ENCODE measurements around the gene MAMDC2. TPM values are rescaled to one million over a fixed set of nuclear protein-coding genes. Genes with fewer than 3 reads are reported as not detected.
"Not testable (repeated sequence)": the region's sequence is repeated elsewhere in the genome, so short reads cannot be mapped to it uniquely, and the experiment has no call there.

MAMDC2 gene
- polyA plus RNA-seq, 1 experiment, result 10.4 TPM

DNA sequence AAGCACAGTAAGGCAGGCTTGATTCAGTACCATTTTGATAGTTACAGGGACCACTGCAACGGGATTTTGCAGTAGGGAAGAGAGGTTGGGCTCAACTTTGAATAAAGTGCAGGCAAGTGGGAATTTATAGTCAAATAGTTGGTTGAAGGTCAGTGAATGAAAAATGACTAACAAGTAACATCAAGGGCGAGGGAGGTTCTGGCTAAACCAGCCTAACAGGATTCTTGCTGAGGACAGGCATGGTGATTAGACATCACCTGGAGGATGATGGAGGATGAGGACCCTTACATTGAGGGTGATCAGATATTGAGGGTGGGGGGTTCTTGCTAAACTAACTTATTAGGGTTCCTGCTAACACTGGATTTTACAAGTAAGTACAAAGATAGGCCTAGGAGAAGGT lies 149.1 kb downstream of the MAMDC2 start:
- no peak for DNase-seq (ENCODE audit: low read depth, low spot score)
- Histone ChIP-seq H3K9me3 (ENCODE audit: control insufficient read depth, insufficient read depth, low read length) (no peaks in the 10 kb centered on the region), H3K27ac (ENCODE audit: low read depth, low read length) (no peak overlapping the region), H3K4me3 (ENCODE audit: low read depth, low read length) (no peak overlapping the region), H3K27me3 (ENCODE audit: control insufficient read depth, insufficient read depth, low read length) (no peaks in the 10 kb centered on the region)
- POLR2A ChIA-PET, result no interaction called here
- CTCF ChIA-PET, result no interaction called here
- TF ChIP-seq, protein P1, sequence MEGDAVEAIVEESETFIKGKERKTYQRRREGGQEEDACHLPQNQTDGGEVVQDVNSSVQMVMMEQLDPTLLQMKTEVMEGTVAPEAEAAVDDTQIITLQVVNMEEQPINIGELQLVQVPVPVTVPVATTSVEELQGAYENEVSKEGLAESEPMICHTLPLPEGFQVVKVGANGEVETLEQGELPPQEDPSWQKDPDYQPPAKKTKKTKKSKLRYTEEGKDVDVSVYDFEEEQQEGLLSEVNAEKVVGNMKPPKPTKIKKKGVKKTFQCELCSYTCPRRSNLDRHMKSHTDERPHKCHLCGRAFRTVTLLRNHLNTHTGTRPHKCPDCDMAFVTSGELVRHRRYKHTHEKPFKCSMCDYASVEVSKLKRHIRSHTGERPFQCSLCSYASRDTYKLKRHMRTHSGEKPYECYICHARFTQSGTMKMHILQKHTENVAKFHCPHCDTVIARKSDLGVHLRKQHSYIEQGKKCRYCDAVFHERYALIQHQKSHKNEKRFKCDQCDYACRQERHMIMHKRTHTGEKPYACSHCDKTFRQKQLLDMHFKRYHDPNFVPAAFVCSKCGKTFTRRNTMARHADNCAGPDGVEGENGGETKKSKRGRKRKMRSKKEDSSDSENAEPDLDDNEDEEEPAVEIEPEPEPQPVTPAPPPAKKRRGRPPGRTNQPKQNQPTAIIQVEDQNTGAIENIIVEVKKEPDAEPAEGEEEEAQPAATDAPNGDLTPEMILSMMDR (IDR thresholded peaks at IDR 0.05; ENCODE audit: low read depth, low read length), result no peak

DNA sequence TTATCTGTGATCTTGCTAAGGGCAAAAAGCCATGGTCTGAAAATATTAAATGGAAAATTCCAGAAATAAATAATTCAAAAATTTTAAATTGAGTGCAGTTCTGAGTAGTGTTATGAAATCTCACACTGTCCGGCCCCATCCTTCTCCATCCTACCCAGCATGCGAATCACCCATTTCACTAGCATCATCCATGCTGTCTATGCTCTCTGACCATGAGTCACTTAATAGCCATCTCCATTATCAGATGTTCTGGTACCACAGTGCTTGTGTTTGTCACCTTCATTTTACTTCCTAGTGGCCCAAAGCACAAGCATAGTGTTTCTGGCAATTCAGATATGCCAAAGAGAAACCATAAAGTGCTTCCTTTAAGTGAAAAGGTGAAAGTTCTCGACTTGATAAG lies 151.8 kb downstream of the MAMDC2 start:
- POLR2A ChIA-PET, result no interaction called here
- CTCF ChIA-PET, result no interaction called here
- Histone ChIP-seq H3K27me3 (ENCODE audit: control insufficient read depth, insufficient read depth, low read length) (no peaks in the 10 kb centered on the region), H3K4me3 (ENCODE audit: low read depth, low read length) (no peak overlapping the region), H3K9me3 (ENCODE audit: control insufficient read depth, insufficient read depth, low read length) (no peaks in the 10 kb centered on the region), H3K27ac (ENCODE audit: low read depth, low read length) (no peak overlapping the region)
- DNase-seq (ENCODE audit: low read depth, low spot score), result no peak
- TF ChIP-seq, protein P1 (IDR thresholded peaks at IDR 0.05; ENCODE audit: low read depth, low read length), result no peak

DNA sequence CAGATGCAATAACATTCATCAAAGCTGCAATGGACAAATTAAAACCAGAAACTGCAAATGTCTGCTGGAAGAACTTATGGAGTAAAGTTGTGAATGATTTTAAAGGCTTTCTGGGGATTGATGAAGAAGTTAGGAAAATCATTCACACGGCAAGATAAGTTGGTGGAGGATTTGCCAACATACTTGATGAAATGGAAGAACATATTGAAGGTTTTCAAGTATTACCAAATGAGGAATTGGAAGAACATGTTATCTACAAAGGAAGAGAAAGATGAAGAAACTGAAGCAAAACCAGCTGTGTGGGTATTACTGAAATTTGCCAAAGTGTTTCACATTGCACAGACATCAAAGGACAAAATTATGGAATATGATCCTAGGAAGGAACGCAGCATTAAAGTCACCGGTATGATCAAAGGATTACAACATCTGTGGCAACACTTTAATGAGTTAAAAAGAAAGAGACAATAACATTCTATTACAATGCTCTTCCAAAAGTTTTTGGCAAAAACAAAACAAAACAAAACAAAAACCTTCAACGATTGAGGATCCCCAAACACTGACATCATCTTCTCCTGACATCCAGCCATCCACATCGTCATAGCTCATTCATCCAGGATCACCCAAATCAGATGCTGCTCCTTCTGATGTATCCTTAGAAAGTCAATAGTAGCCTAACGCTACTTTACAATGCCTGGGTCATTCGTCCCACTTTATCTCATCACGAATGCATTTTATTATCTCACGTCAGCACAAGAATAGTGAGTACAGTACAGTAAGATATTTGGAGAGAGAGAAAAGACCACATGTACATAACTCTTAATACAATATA lies 153.8 kb downstream of the MAMDC2 start:
- Histone ChIP-seq H3K27me3 (ENCODE audit: control insufficient read depth, insufficient read depth, low read length) (no peaks in the 10 kb centered on the region), H3K27ac (ENCODE audit: low read depth, low read length) (no peak overlapping the region), H3K9me3 (ENCODE audit: control insufficient read depth, insufficient read depth, low read length) (no peaks in the 10 kb centered on the region), H3K4me3 (ENCODE audit: low read depth, low read length) (no peak overlapping the region)
- ChIA-PET CTCF (no interaction called here), POLR2A (no interaction called here)
- no peak for DNase-seq (ENCODE audit: low read depth, low spot score)
- TF ChIP-seq, protein P1 (IDR thresholded peaks at IDR 0.05; ENCODE audit: low read depth, low read length), result no peak

DNA sequence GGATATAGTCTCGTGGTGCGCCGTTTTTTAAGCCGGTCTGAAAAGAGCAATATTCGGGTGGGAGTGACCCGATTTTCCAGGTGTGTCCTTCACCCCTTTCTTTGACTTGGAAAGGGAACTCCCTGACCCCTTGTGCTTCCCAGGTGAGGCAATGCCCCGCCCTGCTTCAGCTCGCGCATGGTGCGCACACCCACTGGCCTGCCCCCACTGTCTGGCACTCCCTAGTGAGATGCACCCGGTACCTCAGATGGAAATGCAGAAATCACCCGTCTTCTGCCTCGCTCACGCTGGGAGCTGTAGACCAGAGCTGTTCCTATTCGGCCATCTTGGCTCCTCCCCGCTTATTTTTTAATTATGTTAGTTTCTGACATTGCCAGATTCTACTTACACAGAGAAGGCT lies 161.1 kb downstream of the MAMDC2 start:
- CTCF ChIA-PET, result not testable (repeated sequence)

DNA sequence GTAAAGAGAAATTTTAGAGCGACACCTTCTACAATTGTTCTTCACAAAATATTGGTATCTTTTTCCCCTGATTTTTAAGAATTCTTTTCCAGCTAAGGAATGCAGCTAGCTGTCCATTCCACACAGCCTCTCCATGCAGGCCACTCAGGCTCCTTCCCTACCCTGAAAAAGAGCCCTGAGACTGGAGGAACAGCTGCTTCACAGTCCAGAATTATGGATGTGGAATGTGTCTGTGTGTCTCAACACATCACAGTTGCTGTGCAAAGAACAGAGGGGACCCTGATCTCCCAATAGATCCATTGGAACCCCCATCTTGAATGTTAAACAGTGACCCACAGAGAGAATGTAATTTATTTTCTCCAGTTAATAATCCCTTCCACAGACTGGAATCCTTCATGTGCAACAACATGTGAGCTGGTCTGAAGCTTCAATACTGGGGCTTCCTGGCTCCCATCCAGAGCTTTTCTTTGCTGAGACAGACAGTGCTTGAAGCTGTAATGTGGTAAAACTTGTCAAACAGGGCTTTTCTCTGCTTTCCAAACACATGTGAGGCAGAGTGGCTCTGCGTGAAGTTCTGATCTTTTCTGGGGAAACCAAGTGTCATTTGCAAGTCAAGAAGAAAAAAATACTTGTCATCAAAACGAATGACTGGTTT lies 161.8 kb downstream of the MAMDC2 start:
- Histone ChIP-seq H3K27ac (ENCODE audit: low read depth, low read length) (no peak overlapping the region), H3K4me3 (ENCODE audit: low read depth, low read length) (no peak overlapping the region), H3K9me3 (ENCODE audit: control insufficient read depth, insufficient read depth, low read length) (peaks cover 2% of the 10 kb centered on the region; the same call in 1 of the 2 replicates), H3K27me3 (ENCODE audit: control insufficient read depth, insufficient read depth, low read length) (no peaks in the 10 kb centered on the region)
- TF ChIP-seq, protein P1 (IDR thresholded peaks at IDR 0.05; ENCODE audit: low read depth, low read length), result no peak
- DNase-seq (ENCODE audit: low read depth, low spot score), result no peak
- CTCF ChIA-PET, result no interaction called here
- POLR2A ChIA-PET, result no interaction called here

More for the DNA sequence above, 161.1 kb downstream of the MAMDC2 start:
- H3K27me3 ChIP-seq (ENCODE audit: control insufficient read depth, insufficient read depth, low read length); DNase-seq (ENCODE audit: low read depth, low spot score); H3K4me3 ChIP-seq (ENCODE audit: low read depth, low read length); H3K27ac ChIP-seq (ENCODE audit: low read depth, low read length); POLR2A ChIA-PET; H3K9me3 ChIP-seq (ENCODE audit: control insufficient read depth, insufficient read depth, low read length): not testable (repeated sequence)
